GM12875 (cell line): Measurements from ENCODE around the gene VWC2L.

Experiments used
- H3K4me3 ChIP-seq: one replicate; pipeline ENCODE4 v1.5.1; 2011; ENCODE audit warnings: low read depth, low read length, control low read depth
- TF ChIP-seq, protein P1 (sequence below): IDR thresholded peaks from 2 replicates; pipeline ENCODE4 v1.5.1; 2011; ENCODE audit warnings: low read depth, mild to moderate bottlenecking, control low read depth, inconsistent platforms, low read length, moderate library complexity, borderline replicate concordance; ENCODE audit not compliant: insufficient read depth

Gene VWC2L

GRCh38 chr2:214545898-214546542, 135.2 kb downstream of the VWC2L start:
- no peak overlapping the region for H3K4me3 ChIP-seq
- TF ChIP-seq, protein P1, sequence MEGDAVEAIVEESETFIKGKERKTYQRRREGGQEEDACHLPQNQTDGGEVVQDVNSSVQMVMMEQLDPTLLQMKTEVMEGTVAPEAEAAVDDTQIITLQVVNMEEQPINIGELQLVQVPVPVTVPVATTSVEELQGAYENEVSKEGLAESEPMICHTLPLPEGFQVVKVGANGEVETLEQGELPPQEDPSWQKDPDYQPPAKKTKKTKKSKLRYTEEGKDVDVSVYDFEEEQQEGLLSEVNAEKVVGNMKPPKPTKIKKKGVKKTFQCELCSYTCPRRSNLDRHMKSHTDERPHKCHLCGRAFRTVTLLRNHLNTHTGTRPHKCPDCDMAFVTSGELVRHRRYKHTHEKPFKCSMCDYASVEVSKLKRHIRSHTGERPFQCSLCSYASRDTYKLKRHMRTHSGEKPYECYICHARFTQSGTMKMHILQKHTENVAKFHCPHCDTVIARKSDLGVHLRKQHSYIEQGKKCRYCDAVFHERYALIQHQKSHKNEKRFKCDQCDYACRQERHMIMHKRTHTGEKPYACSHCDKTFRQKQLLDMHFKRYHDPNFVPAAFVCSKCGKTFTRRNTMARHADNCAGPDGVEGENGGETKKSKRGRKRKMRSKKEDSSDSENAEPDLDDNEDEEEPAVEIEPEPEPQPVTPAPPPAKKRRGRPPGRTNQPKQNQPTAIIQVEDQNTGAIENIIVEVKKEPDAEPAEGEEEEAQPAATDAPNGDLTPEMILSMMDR = no peak

GRCh38 chr2:214547931-214548330, 137.1 kb downstream of the VWC2L start:
- H3K4me3 ChIP-seq = no peak overlapping the region
- TF ChIP-seq, protein P1 = no peak

DNA sequence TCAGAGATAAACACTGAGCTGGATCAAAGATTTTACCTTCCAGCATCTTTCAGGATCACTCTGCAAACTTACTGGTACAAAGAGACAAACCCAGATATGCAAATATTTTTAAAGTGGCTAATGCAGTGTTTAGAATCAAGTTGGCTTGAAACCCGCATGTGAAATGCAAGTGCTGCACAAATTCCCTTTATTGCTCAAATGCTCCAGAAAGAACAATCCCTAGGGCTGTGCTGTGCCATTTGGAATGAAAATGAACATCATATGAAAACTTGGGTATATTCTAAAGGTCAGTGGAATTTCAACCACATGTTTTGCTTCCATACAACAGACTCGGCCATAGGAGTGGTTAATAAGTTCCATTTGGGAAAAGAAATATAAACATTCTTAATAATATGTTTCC, 139.1 kb downstream of the VWC2L start:
- no peak overlapping the region for H3K4me3 ChIP-seq
- TF ChIP-seq, protein P1 = no peak

- TF ChIP-seq, protein P1 = no peak
- H3K4me3 ChIP-seq = no peak overlapping the region
Measured at GRCh38 chr2:214550786-214551185, 139.9 kb downstream of the VWC2L start.

DNA sequence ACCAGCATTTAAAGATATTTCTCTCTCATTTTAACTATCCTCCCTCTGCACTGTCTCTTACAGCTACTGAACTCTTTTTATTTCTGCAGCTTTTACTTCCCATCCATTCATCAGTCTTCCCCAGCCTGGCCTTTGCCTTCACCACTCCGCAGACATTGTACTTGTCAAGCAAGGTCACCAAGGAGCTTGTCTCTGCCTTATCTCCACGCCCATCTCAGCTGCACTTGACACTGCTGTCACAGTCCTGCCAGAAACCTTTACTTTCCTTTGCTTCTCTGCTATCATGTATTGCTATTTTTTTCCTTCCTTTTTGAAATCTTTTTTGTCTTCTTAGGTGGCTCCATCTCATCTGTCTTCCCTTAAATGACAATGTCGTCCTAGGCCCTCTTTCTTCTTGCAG, 147.0 kb downstream of the VWC2L start:
- TF ChIP-seq, protein P1 = no peak
- H3K4me3 ChIP-seq = no peak overlapping the region

- TF ChIP-seq, protein P1 = no peak
- H3K4me3 ChIP-seq = no peak overlapping the region
Measured at GRCh38 chr2:214558341-214558740, 147.5 kb downstream of the VWC2L start.

DNA sequence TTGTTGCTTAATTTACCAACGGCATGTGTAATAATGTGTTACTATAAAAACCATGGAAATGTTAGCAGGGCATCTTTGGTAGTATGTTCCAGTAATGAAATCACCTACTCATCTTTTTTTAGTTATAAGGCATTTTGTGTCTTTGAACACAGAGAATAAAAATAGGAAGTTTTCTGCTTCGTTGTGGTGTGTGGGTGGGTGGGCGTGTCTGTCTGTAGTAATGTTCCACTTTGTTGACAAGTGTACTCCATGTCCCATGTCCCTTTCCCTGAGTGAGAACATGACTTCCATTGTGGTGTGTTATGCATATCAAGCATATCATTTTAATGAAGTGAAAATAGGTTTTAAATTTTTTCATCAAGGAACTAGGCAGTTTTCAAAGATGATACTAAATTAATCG, 149.3 kb downstream of the VWC2L start:
- TF ChIP-seq, protein P1 = no peak
- no peak overlapping the region for H3K4me3 ChIP-seq
